ENCODE measurements around the gene ACTL7B.
"Not testable (repeated sequence)": the region's sequence is repeated elsewhere in the genome, so short reads cannot be mapped to it uniquely, and the experiment has no call there.

Gene ACTL7B, protein sequence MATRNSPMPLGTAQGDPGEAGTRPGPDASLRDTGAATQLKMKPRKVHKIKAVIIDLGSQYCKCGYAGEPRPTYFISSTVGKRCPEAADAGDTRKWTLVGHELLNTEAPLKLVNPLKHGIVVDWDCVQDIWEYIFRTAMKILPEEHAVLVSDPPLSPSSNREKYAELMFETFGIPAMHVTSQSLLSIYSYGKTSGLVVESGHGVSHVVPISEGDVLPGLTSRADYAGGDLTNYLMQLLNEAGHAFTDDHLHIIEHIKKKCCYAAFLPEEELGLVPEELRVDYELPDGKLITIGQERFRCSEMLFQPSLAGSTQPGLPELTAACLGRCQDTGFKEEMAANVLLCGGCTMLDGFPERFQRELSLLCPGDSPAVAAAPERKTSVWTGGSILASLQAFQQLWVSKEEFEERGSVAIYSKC

DNA sequence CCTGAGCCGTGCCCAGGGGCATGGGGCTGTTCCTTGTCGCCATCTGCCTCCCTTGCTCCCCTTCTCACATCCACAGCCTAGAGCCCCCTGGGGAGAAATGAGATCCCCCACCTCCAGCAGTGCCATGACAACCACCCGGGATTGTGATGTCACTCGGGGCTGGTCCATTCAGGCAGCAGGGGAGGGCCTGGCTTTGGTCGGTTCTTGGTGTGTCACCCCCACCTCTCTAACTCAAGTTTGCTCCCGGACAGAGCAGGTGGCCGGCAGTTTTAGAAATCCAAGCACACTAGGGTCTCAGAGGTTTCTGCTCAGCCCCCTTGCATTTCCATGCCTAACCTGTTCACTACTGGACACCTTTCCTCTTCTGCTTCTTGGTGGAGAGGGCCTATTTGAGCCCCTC lies at the start of gene ACTL7B:
ACTL7B (minus strand) TSS at position 99 of the 400 bp plus-strand sequence; CDS start at position 43, 56 bp downstream.
- no peak for DNase-seq (ENCODE audit: low spot score)

DNA sequence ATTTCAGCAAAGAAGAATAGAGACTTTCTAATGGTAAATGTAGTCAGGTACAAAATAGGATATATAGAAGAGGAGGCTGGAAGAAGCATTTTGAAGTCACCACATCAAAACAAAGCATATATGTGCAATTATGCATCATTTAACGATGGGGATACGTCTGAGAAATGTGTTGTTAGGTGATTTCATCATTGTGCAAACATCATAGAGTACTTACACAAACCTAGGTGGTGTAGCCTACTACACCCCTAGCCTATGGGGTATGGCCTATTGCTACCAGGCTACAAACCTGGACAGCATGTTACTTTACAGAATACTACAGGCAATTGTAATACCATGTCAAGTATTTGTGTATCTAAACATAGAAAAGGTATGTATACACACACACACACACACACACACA lies 49.7 kb upstream of the ACTL7B start:
- DNase-seq (ENCODE audit: low spot score): no peak

DNA sequence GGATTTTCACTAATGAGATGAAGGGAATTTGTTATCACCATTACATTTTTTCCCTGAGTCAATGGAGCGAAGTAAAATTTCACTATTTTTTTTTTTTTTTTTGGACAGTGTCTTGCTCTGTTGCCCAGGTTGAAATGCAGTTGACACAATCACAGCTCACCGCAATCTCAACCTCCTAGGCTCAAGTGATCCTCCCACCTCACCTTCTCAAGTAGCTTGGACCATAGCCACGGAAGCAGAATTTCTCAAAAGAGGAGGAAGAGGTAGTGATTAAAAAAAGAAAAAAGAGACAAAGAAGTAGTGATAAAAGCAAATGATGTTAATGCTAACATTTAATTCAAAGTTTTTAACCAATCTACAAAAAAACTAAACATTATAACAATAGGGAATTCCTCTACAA lies 48.4 kb upstream of the ACTL7B start:
- no peak for DNase-seq (ENCODE audit: low spot score)

DNA sequence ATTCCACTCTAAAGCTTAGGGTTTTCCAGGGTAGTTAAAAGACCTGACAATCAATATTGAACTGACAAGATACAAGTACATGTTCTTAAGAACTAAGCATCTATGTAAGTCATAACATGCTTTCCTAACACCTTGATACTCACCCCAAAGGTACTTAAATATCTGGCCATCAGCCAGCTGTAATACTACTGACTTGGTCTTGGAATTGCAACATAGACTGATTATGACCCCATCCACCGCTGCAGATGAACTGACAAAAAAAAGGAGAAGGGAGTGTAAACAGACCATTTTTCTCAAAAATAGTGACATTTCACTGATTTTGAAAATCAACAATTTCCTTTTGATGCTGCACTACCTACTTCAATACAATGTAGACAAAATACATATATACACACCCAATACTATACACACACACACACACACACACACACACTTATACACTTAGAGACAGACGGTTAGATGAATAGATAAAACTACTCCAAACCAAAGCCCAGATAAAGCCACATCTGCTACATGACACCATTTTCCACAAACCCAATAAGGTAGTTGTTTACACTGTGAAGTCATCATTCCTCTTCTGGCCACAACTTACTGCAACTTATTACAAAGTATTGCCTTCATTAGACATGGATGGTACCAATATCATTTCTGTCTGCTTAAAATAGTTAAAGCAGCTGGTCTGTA lies 47.8 kb upstream of the ACTL7B start:
- DNase-seq (ENCODE audit: low spot score): no peak

DNA sequence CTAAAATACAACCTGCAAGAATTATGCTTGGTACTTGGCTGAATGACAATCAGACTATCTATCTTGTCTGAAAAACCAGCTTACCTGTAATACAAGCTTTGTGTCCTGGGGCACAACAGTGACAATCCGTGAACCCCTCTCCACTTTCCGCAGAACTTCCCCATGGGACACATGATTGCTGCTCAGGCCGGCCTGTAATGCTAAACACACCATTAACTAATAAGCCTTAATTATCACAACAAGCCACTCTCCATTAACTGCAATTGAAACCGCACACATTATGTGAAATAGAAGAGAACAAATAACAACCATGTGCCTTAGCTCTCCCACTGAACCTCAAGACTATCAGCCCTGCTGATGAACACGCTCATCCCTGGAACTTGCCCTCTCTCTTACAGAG lies 44.4 kb upstream of the ACTL7B start:
- DNase-seq (ENCODE audit: low spot score): no peak

DNA sequence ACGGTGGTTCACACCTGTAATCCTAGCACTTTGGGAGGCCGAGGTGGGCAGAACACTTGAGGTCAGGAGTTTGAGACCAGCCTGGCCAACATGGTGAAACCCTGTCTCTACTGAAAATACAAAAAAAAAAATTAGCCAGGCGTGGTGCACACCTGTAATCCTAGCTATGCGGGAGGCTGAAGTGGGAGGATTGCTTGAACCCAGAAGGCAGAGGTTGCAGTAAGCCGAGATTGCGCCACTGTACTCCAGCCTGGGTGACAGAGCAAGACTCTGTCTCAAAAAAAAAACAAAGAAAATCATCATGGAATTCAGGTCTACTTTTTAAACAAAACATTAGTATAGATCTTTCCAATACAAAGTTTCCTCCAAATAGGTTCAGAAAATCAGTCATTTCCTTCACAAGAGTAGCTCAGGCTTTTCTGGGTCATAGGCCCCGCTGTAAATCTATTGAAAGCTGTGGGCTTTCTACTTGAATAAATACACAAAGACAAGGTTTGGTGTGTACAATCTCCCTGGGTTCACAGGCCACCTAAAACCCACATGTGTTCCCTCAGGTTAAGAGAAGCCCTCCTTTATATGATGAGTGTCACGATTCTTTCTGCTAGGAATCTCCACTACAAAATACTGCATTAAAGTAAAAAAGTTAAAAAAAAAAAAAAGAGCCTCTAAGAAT lies 43.4 kb upstream of the ACTL7B start:
- DNase-seq (ENCODE audit: low spot score): not testable (repeated sequence)

DNA sequence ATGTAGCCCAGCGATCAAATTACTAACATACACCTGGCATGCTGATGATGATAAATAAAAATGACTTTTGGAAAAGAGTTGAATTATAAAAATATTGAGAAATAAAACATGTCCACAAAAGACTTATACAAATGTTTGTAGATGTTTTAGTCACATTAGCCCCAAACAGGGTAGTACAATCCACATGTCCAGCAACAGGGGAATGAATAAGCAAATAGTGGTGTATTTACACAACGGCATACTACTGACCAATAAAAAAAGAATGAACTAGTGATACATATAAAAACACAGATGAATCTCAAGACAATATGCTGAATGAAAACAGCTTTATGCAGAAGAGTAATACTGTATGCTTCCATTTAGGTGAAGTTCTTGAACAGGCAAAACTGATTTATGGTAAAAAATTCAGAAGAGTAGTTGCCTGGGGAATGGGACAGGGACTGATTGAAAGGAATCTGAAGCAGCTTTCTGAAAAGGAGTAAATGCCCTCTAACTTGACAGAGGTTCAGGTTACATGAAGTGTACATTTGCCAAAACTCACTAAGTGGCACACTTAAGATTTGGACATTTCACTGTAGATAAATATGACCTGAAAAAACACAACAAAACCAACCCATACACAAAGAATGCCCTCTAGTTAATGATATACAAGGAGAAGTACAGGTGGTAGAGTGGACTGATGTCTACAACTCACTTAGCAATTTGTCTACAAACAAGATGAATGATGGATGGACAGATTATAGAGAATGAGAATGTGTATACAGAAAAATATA lies 41.7 kb upstream of the ACTL7B start:
- DNase-seq (ENCODE audit: low spot score): no peak

DNA sequence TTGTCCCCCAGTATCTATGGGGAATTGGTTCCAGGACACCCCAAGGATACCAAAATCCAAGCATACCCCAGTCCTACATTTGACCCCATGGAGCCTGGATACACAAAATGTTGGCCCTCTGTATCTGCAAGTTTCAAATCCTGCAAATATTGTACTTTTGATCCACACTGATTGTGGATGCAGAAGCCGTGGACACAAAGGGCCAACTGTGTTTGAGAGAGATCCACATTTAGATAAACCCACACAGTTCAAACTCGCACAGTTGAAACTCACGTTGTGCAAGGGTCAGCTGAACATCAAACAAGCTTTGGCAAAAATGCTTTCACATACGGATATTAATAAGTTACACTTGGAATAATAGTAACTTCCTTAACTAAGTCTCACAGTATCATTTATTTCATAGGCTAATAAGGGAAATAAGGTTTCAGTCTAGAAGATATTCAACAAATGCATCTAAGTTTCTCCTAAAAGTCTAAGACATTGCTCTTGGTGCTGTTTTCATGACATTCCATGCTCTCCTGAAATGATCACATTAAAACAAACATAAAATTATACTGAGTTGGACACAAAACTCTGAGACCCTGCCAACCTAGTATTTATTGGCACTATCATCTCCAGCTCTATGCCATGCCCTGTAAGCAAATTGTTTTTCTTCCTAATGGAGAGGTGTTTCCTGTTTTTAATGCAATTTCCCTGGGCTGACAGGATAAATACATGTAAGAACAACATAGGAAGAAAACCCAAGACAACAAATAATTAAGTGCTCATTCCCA lies 38.6 kb upstream of the ACTL7B start:
- no peak for DNase-seq (ENCODE audit: low spot score)

DNA sequence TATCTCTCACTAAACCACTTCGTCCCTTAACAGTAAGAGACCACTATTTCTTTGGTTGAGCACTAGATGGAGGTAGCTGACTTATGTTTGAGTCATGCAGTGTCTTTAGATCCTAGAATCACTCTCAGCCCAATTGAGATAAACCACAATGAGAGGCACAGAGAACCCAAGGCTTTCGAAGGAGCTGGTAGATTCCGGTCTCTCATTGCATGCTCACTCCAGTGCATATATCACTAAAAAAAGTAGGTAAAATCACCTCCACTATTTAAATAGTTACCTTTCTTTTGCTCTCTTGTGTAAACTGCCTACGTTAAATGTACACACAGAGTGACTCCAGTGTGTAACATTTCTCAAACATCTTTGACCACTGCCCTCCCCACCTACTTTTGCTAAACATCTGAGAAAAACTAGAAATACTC lies 33.9 kb upstream of the ACTL7B start:
- DNase-seq (ENCODE audit: low spot score): no peak

DNA sequence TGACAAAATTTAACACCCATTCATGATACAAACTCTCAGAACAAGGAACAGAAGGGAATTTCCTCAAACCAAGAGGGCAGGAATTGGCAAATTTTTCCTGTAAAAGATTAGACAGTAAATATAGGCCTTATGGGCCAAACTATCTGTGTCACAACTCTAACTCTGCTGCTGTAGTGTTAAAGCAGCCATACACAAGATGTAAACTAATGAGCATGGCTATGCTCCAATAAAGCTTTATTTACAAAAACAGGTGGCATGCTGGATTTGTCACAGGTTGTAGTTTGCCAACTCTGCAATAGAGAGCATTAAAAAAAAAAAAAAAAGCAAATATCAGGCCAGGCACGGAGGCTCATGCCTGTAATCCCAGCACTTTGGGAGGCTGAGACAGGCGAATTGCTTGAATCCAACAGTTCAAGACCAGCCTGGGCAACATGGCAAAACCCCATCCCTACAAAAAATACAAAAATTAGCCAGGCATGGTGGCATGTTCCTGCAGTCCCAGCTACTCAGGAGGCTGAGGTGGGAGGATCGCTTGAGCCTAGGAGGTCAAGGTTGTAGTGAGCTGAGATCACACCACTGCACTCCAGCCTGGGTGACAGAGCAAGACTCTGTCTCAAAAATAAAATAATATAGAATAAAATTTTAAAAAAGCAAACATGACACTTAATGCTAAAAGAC lies 30.9 kb upstream of the ACTL7B start:
- DNase-seq (ENCODE audit: low spot score): not testable (repeated sequence)

DNA sequence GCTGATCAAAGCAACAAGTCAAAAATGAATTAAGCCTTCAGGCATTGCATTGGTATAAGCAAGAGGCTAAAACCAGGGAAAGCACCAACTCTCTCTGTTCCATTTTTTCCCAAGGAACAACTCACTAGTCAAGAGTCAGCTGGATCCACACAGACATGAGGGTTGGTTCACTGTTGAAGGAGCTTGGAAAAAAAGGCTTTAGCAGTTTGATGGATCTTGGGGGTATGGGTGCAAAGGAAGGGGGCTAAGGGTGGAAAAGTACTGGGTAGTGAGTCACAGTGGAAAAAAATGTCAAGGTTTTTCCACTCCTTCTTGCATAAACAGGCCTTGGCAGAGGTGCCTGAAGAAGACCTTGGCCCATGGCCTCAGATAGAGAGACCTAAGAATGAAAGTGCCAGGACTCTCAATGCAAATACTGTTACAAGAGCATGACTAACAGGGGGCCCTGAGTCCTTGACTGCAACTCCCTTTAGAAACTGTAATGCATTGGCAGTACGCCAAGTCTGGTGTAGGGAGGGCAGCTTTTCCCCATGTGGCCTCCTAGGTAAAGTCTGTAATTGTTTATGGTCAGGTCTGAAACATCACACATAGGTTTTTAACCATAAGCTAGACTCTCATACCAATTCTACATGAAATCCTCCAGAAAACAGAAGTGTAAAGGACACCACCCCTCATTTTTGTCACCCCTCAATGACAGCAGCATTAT lies 30.0 kb upstream of the ACTL7B start:
- no peak for DNase-seq (ENCODE audit: low spot score)

DNA sequence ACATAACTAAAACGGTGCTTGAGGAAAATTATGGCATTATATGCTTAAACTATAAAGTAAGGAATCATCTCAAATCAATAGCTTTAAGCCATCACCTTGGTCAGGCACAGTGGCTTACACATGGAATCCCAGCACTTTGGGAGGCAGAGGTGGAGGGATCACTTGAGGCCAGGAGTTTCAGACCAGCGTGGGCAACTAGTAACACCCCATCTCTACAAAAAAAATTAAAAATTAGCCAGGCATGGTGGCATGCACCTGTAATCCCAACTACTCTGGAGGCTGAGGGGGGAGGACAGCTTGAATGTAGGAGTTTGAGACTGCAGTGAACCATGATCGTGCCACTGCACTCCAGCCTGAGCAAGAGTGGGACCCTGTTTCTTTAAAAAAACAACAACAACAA lies 28.9 kb upstream of the ACTL7B start:
- DNase-seq (ENCODE audit: low spot score): no peak

DNA sequence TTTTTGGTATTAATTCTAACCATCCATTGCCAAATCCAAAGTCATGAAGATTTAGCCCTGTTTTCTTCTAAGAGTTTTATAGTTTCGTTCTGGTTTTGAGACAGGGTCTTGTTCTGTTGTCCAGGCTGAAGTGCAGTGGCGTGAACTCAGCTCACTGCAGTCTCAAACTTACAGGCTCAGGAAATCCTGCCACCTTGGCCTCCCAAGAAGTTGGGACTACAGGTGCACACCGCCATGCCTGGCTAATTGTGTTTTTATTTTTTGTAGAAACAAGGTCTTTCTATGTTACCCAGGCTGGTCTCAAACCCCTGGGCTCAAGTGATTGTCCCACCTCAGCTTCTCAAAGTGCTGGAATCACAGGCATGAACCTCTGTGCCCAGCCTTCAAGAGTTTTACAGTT lies 27.3 kb upstream of the ACTL7B start:
- no peak for DNase-seq (ENCODE audit: low spot score)

DNA sequence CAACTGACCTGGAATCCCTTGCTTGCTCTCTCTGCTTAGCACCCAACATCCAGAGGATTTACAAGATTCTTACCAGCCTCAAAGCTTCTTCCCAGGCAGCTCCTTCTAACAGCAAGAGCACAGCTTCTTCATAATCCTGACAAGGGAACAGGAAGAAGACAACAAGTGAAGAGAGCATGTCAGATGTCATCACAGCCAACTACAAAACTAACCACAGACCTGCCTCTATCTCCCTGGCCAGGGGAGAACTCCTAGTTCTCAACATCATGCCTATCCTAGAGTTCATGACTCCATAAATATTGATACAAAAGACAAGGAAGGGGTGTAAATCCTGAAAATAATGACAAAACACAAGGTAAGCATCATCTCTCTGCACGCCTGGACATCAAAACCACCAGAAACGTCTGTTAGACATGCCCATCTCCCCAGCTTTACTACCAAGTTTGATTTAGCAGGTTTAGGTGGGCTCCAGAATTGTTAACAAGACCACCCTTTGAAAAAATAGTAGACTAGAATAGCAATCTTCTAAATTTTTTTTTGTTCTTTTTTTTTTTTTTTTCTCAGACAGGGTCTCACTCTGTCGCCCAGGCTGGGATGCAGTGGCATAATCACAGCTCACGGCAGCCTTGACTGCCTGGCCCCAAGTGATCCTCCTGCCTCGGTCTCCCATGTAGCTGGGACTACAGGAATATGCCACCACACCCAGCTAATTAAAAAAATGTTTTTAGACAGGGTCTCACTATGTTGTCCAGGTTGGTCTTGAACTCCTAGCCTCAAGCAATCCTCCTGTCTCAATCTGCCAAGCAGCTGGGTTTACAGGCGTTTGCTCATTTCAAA lies 26.5 kb upstream of the ACTL7B start:
- no peak for DNase-seq (ENCODE audit: low spot score)

DNA sequence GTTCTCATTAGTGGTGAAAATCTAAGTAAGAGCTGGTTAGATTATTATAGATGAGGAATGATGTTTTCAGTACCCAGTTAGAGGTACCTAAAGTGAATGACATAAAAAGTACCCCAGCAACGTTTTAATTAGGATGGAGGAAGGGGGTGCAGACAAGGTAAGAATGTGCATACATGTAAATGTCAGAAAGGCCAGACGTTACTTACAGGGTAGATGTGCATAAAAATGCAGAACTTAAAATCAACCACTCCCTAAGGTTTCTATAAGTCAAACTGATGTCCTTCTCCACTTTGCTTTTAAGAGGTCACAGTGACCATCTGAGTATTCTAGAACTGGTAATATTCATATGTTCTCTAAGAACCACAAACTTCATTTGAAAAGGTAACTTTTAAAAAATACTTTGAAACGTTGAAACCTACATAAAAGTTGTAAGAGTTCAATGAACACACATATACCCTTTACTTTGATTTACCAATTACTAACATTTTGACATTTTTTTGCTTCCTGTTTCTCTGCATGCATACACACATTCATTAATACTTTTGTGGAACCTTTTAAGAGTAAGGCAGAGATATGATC lies 25.0 kb upstream of the ACTL7B start:
- DNase-seq (ENCODE audit: low spot score): no peak

DNA sequence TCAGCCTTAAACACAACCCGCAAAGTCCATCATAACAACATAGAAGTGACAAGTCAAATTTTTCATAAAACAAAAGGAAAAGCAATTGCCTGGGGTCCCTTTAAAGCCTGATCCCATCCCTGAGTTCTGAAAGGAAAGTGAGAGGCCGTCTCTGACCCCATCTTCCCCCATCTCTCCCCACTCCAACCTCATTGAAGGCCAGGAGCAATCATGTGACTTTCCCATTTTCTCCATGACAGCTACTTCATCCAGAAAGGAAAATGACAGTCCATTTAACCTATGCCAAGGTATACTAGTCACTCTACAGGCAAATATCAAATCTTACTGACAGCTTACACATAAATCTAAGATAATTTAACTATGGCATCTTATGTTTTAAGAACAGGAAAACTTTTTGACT lies 21.7 kb upstream of the ACTL7B start:
- no peak for DNase-seq (ENCODE audit: low spot score)

DNA sequence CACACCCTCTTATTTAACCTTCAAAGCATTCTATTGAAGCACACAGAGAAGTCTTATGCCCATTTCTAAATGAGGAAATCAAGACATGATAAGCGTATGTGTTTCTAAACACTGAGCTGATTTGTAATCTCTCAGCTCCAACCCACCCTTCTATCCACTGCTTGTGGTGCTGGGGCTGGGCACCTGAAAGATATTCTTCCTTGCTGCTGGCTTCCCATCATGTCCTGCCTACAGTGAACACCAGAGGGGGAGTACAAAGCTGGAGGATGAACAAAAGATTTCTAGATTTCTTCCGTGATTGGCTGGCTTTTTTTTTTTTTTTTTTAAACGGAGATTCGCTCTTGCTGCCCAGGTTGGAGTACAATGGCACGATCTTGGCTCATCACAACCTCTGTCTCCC lies 20.6 kb upstream of the ACTL7B start:
- no peak for DNase-seq (ENCODE audit: low spot score)

DNA sequence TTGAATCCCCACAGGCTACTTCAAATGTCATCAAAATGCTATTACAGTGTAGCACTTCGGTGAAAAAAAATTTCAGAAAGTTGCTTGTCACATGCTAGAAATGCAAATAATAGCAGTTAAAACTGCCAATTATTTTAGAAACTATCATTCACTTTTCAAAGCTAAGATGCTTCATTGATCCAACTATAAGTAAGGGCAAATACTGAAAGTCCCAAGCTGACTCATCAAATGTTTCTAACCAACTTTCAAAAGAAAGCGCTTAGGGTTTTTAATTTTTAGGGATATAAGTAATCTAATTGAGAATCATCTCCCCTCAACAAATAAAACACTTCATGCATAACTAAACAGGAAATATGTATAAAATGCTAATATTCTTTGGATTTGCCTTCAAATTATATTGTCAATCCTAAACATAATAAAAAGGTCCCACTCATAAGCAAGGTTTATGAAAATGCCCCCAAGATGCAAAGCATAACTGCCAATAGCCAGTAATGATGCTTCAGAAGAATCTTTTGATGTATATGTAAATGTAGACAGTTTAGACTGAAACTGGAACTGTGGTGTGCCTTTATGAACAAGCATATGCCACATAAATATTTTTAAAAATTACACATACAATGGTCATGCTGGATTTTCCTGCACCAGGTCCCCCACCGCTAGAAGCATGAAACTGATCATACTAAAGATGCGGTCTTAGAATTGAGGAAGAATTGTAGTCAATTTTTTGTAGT lies 18.4 kb upstream of the ACTL7B start:
- DNase-seq (ENCODE audit: low spot score): no peak

Data from left forelimb (tissue), 1 donor.